MM.1S (cell line): ENCODE data around the gene SYT13.

Experiments used
- DNase-seq: peaks from one replicate; pipeline ENCODE4 v3.0.0-alpha.2; 2015
- H2AFZ ChIP-seq: fragments of 300-600 bp; sonication (generic); 2 replicates; pipeline ENCODE4 v1.6.0; 2016; ENCODE audit warnings: antibody characterized with exemption, low read length
- H3F3A ChIP-seq: fragments of 300-600 bp; sonication (generic); 2 replicates; pipeline ENCODE4 v1.6.1; 2016; ENCODE audit warnings: mild to moderate bottlenecking, antibody characterized with exemption, low read length, moderate library complexity, mixed read lengths; ENCODE audit not compliant: insufficient read depth
- H3K27ac ChIP-seq: fragments of 300-600 bp; sonication (generic); 2 replicates; pipeline ENCODE4 v1.5.1; 2016; ENCODE audit warnings: mild to moderate bottlenecking, low read length
- H3K27me3 ChIP-seq: fragments of 300-600 bp; sonication (generic); replicated peaks from 2 replicates; pipeline ENCODE4 v1.6.0; 2016; ENCODE audit warnings: low read length; ENCODE audit not compliant: insufficient read depth
- H3K36me3 ChIP-seq: fragments of 300-600 bp; sonication (generic); replicated peaks from 2 replicates; pipeline ENCODE4 v1.6.1; 2016; ENCODE audit warnings: mild to moderate bottlenecking, low read length, mixed read lengths; ENCODE audit not compliant: insufficient read depth
- H3K4me1 ChIP-seq: fragments of 300-600 bp; sonication (generic); 2 replicates; pipeline ENCODE4 v1.6.1; 2016; ENCODE audit warnings: low read length, mixed read lengths
- H3K4me2 ChIP-seq: fragments of 300-600 bp; sonication (generic); 2 replicates; pipeline ENCODE4 v1.6.0; 2016; ENCODE audit warnings: low read depth, low read length
- H3K4me3 ChIP-seq: fragments of 300-600 bp; sonication (generic); 2 replicates; pipeline ENCODE4 v1.5.1; 2016; ENCODE audit warnings: low read length, mixed read lengths
- H3K79me2 ChIP-seq: fragments of 300-600 bp; sonication (generic); 2 replicates; pipeline ENCODE4 v1.6.1; 2016; ENCODE audit warnings: mixed run types, low read length, mixed read lengths
- H3K9ac ChIP-seq: fragments of 300-600 bp; sonication (generic); 2 replicates; pipeline ENCODE4 v1.6.1; 2016; ENCODE audit warnings: low read length, mixed read lengths
- H3K9me2 ChIP-seq: fragments of 300-600 bp; sonication (generic); replicated peaks from 2 replicates; pipeline ENCODE4 v1.6.1; 2016; ENCODE audit warnings: mild to moderate bottlenecking, low read length, mixed read lengths; ENCODE audit not compliant: insufficient read depth
- H3K9me3 ChIP-seq: fragments of 300-600 bp; sonication (generic); replicated peaks from 2 replicates; pipeline ENCODE4 v1.6.1; 2016; ENCODE audit warnings: mild to moderate bottlenecking, low read length, mixed read lengths; ENCODE audit not compliant: insufficient read depth
- H4K20me1 ChIP-seq: fragments of 300-600 bp; sonication (generic); 2 replicates; pipeline ENCODE4 v1.6.1; 2016; ENCODE audit warnings: mild to moderate bottlenecking, low read length, moderate library complexity, mixed read lengths; ENCODE audit not compliant: insufficient read depth
- EZH2 ChIP-seq: fragments of 300-600 bp; sonication (generic); optimal IDR thresholded peaks from 2 replicates; pipeline ENCODE3; 2017; ENCODE audit warnings: low read depth, mild to moderate bottlenecking, antibody characterized with exemption, low read length, mixed read lengths
- EZH2phosphoT487 ChIP-seq: fragments of 300-600 bp; sonication (generic); IDR thresholded peaks from 2 replicates; pipeline ENCODE4 v1.6.1; 2018; ENCODE audit warnings: antibody characterized with exemption, low read length
- TF ChIP-seq, protein P1 (sequence below): fragments of 300-600 bp; sonication (generic); IDR thresholded peaks from 2 replicates; pipeline ENCODE4 v1.5.1; 2016; ENCODE audit warnings: antibody characterized with exemption, low read length, mixed read lengths

Gene SYT13

DNA sequence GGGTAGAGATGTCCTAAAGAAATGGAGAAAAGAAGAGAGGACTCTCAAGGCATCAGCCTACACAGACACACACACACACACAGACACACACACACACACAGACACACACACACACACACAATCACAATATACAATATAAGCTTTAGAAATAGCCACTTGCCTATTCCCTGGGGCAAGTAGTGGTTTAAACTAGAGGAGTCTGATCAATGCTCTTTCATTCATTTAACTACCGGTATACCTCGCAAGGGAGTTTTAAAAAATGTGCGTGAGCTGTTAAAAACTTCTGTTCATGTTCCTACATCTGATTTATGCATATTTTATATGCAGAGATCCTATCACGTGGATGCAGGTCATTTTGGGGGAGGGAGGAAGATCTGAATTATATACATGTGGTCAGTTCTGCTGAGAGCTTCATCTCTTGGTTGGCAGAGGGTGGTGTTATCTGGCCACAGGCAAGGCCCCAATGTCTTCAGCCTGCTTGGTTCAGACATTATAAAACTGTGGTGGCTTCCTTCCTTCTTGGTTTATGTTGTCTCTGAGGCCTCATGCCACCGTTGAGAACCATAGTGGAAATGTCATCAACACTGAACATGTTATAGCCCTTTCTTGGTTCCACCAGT lies 56.6 kb downstream of the SYT13 start:
- no peak overlapping the region for H3K4me3 ChIP-seq
- no peaks in the 10 kb centered on the region for H4K20me1 ChIP-seq
- H3K27ac ChIP-seq: no peak overlapping the region
- no peak overlapping the region for H3K9ac ChIP-seq
- no peaks in the 10 kb centered on the region for H3K79me2 ChIP-seq
- H2AFZ ChIP-seq: no peak overlapping the region
- TF ChIP-seq, protein P1, sequence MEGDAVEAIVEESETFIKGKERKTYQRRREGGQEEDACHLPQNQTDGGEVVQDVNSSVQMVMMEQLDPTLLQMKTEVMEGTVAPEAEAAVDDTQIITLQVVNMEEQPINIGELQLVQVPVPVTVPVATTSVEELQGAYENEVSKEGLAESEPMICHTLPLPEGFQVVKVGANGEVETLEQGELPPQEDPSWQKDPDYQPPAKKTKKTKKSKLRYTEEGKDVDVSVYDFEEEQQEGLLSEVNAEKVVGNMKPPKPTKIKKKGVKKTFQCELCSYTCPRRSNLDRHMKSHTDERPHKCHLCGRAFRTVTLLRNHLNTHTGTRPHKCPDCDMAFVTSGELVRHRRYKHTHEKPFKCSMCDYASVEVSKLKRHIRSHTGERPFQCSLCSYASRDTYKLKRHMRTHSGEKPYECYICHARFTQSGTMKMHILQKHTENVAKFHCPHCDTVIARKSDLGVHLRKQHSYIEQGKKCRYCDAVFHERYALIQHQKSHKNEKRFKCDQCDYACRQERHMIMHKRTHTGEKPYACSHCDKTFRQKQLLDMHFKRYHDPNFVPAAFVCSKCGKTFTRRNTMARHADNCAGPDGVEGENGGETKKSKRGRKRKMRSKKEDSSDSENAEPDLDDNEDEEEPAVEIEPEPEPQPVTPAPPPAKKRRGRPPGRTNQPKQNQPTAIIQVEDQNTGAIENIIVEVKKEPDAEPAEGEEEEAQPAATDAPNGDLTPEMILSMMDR: no peak
- TF ChIP-seq EZH2phosphoT487: no peak
- TF ChIP-seq EZH2: no peak
- no peaks in the 10 kb centered on the region for H3K36me3 ChIP-seq
- no peak for DNase-seq
- H3K27me3 ChIP-seq: no peaks in the 10 kb centered on the region
- H3K9me3 ChIP-seq: no peaks in the 10 kb centered on the region
- no peaks in the 10 kb centered on the region for H3K9me2 ChIP-seq
- no peaks in the 10 kb centered on the region for H3K4me1 ChIP-seq
- H3K4me2 ChIP-seq: no peak overlapping the region
- H3F3A ChIP-seq: no peaks in the 10 kb centered on the region

DNA sequence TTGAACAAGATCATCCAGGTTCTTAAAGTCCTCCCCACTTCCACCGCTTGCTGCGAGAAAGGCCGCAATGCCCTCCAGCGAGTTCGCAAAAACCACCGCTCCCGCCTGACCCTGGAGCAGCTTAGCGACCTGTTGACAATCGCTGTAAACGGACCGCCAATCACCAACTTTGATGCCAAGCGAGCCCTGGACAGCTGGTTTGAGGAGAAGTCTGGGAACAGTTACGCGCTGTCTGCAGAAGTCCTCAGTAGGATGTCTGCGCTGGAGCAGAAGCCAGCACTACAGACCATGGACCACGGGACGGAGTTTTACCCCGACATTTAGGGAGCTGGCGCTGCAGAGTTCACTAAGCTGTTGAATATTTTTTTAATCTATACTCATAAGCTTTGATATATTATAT lies 58.3 kb downstream of the SYT13 start:
- H3K36me3 ChIP-seq: no peaks in the 10 kb centered on the region
- no peaks in the 10 kb centered on the region for H3K79me2 ChIP-seq
- H2AFZ ChIP-seq: no peak overlapping the region
- H3F3A ChIP-seq: no peaks in the 10 kb centered on the region
- TF ChIP-seq EZH2phosphoT487 (no peak), EZH2 (no peak)
- TF ChIP-seq, protein P1: no peak
- no peak for DNase-seq
- no peaks in the 10 kb centered on the region for H4K20me1 ChIP-seq
- no peaks in the 10 kb centered on the region for H3K4me1 ChIP-seq
- H3K27me3 ChIP-seq: no peaks in the 10 kb centered on the region
- H3K9ac ChIP-seq: no peak overlapping the region
- H3K4me3 ChIP-seq: no peak overlapping the region
- no peaks in the 10 kb centered on the region for H3K9me2 ChIP-seq
- no peak overlapping the region for H3K4me2 ChIP-seq
- H3K27ac ChIP-seq: no peak overlapping the region
- H3K9me3 ChIP-seq: no peaks in the 10 kb centered on the region

DNA sequence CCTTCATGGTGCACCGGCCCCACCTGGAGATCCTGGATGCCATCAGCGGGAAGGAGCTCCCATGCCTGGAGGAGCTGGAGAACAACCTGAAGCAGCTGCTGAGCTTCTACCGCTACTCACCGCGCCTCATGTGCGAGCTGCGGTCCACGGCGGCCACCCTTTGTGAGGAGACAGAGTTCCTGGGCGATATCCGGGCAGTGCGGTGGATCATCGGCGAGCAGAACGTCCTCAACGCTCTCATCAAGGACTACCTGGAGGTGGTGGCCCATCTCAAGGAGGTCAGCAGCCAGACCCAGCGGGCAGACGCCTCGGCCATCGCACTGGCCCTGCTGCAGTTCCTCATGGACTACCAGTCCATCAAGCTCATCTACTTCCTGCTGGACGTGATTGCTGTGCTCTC lies 59.2 kb downstream of the SYT13 start:
- Histone ChIP-seq H3K27me3 (no peaks in the 10 kb centered on the region), H3K36me3 (no peaks in the 10 kb centered on the region), H3F3A (no peaks in the 10 kb centered on the region), H3K27ac (no peak overlapping the region), H3K4me3 (no peak overlapping the region), H3K9me3 (no peaks in the 10 kb centered on the region), H4K20me1 (no peaks in the 10 kb centered on the region), H3K79me2 (no peaks in the 10 kb centered on the region), H2AFZ (no peak overlapping the region), H3K4me2 (no peak overlapping the region), H3K9ac (no peak overlapping the region), H3K9me2 (no peaks in the 10 kb centered on the region), H3K4me1 (no peaks in the 10 kb centered on the region)
- TF ChIP-seq, protein P1: no peak
- TF ChIP-seq EZH2phosphoT487 (no peak), EZH2 (no peak)
- DNase-seq: no peak
